ENCODE results near the gene IL32.

DNA sequence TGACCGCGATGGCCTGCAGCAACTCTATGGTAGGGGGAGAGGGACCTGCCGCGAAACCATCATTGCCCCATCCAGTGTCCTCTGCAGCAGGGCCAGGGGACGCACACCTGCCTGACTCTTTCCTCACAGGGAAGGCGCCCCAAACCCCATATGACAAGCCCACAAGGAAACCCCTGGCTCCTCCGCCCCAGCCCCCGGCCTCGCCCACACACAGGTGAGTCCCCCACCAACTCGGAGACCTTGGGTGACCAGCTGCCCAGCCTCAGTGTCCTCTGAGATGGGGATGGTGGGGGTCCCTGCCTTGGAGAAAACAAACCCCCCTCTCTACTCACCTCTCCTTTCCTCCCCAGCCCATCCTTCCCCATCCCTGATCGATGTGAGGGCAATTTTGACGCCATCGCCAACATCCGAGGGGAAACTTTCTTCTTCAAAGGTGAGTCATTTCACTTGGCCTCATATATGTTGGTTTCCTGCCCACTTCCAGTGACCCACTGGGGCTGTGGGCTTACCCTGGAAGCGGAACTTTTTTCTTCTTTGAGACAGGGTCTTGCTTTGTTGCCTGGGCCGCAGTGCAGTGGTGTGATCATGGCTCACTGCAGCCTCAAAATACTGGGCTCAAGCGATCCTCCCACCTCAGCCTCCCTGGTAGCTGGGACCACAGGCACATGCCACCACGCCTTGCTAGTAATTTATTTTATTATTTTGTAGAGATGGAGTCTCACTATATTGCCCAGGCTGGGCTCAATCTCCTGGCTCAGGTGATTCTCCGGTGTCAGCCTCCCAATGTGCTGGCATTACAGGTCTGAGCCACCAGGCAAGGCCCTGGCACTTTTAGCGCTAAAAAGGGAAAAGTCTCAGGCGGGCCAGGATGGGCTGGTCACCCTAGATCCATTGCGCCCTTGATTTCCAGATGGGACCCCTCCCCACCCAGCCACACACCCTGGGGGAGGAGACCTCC, 8.0 kb upstream of the IL32 start:
- TF ChIP-seq EZH2phosphoT487 (IDR thresholded peaks at IDR 0.05), result no peak
- TF ChIP-seq, protein P1, sequence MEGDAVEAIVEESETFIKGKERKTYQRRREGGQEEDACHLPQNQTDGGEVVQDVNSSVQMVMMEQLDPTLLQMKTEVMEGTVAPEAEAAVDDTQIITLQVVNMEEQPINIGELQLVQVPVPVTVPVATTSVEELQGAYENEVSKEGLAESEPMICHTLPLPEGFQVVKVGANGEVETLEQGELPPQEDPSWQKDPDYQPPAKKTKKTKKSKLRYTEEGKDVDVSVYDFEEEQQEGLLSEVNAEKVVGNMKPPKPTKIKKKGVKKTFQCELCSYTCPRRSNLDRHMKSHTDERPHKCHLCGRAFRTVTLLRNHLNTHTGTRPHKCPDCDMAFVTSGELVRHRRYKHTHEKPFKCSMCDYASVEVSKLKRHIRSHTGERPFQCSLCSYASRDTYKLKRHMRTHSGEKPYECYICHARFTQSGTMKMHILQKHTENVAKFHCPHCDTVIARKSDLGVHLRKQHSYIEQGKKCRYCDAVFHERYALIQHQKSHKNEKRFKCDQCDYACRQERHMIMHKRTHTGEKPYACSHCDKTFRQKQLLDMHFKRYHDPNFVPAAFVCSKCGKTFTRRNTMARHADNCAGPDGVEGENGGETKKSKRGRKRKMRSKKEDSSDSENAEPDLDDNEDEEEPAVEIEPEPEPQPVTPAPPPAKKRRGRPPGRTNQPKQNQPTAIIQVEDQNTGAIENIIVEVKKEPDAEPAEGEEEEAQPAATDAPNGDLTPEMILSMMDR (IDR thresholded peaks at IDR 0.05), result no peak
- no peak for TF ChIP-seq EZH2 (IDR thresholded peaks at IDR 0.05)

Measured in neural progenitor cell (in vitro differentiated cells).